ENCODE measurements around the gene MYH11.

GRCh38 chr16:15866451-15866850 is 9.6 kb upstream of the MYH11 start:
- TF ChIP-seq CTCF (optimal IDR thresholded peaks at IDR 0.05 in 1 of 3, IDR thresholded peaks at IDR 0.05 in 1 of 3, conservative IDR thresholded peaks at IDR 0.05 in 1 of 3; ENCODE audit: extremely low read depth in 1 of 3, insufficient read depth in 2 of 3, low read length in 3 of 3) (no peak), EZH2 (IDR thresholded peaks at IDR 0.05; ENCODE audit: low read length) (no peak)
